Testis (tissue), 2 donors: ENCODE results near the gene SYVN1.

Experiments
- POLR2A ChIP-seq: fragments of 450-650 bp; IDR thresholded peaks from one replicate; pipeline ENCODE4 v1.6.1; 2017; ENCODE audit warnings: antibody characterized with exemption, mild to moderate bottlenecking, moderate library complexity
- TF ChIP-seq, protein P1 (sequence below), 3 experiments: fragments of 450-650 bp in 2 of 3; fragments of 200-600 bp in 1 of 3; sonication (generic) in 1 of 3; IDR thresholded peaks; one replicate each; pipeline ENCODE4 v1.5.1; 2016 to 2019; ENCODE audit warnings: antibody characterized with exemption in 3 of 3, mild to moderate bottlenecking in 2 of 3, moderate library complexity in 1 of 3

GRCh38 chr11:65110354-65110861, 23.9 kb downstream of the SYVN1 start:
- TF ChIP-seq, protein P1, sequence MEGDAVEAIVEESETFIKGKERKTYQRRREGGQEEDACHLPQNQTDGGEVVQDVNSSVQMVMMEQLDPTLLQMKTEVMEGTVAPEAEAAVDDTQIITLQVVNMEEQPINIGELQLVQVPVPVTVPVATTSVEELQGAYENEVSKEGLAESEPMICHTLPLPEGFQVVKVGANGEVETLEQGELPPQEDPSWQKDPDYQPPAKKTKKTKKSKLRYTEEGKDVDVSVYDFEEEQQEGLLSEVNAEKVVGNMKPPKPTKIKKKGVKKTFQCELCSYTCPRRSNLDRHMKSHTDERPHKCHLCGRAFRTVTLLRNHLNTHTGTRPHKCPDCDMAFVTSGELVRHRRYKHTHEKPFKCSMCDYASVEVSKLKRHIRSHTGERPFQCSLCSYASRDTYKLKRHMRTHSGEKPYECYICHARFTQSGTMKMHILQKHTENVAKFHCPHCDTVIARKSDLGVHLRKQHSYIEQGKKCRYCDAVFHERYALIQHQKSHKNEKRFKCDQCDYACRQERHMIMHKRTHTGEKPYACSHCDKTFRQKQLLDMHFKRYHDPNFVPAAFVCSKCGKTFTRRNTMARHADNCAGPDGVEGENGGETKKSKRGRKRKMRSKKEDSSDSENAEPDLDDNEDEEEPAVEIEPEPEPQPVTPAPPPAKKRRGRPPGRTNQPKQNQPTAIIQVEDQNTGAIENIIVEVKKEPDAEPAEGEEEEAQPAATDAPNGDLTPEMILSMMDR (IDR thresholded peaks at IDR 0.05) = peak; percentile 98 to 100 (median 99)
- no peak for TF ChIP-seq POLR2A
